Ammon's horn (tissue), 1 donor: ENCODE data around the gene MATN4.
"Not testable (repeated sequence)": the region's sequence is repeated elsewhere in the genome, so short reads cannot be mapped to it uniquely, and the experiment has no call there.

Source experiments
- DNase-seq: peaks from one replicate; pipeline ENCODE4 v3.0.0-alpha.2; 2016; ENCODE audit warnings: low spot score

Gene MATN4, protein sequence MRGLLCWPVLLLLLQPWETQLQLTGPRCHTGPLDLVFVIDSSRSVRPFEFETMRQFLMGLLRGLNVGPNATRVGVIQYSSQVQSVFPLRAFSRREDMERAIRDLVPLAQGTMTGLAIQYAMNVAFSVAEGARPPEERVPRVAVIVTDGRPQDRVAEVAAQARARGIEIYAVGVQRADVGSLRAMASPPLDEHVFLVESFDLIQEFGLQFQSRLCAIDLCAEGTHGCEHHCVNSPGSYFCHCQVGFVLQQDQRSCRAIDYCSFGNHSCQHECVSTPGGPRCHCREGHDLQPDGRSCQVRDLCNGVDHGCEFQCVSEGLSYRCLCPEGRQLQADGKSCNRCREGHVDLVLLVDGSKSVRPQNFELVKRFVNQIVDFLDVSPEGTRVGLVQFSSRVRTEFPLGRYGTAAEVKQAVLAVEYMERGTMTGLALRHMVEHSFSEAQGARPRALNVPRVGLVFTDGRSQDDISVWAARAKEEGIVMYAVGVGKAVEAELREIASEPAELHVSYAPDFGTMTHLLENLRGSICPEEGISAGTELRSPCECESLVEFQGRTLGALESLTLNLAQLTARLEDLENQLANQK

DNA sequence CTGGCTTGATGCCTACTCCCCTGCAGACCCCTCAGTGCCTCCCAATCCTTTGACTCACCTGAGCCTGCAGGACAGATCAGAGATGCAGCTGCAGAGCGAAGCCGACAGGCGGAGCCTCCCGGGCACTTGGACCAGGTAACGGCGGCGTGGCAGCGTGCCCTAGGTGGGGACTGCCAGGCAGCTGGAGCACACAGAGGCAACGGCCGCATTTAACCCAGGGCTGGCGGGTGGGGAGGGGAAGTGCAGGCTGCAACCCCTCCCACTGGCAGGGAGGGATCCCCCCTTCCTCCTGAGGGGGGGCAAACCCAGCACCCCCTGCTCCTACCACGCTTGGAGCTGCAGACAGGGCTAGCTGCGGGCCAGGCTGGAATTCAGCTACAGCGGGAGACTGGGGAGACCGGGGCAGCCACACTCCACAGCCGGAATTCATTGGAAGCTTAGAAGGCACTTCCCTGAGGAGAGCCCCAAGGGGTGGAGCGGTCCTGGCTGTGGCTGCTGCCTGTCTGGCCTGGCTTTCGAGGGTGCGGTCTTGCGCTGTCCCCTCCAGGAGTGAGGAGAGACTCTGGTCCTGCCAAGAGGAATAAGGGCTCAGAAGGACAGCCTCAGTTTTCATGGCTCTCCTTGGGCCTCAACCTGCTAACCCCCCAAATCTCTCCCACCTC lies at the start of gene MATN4:
TSS of gene MATN4 (minus strand) at position 183 of the 662 bp plus-strand sequence. CDS start 2,717 bp downstream, outside the sequence.
- no peak for DNase-seq

DNA sequence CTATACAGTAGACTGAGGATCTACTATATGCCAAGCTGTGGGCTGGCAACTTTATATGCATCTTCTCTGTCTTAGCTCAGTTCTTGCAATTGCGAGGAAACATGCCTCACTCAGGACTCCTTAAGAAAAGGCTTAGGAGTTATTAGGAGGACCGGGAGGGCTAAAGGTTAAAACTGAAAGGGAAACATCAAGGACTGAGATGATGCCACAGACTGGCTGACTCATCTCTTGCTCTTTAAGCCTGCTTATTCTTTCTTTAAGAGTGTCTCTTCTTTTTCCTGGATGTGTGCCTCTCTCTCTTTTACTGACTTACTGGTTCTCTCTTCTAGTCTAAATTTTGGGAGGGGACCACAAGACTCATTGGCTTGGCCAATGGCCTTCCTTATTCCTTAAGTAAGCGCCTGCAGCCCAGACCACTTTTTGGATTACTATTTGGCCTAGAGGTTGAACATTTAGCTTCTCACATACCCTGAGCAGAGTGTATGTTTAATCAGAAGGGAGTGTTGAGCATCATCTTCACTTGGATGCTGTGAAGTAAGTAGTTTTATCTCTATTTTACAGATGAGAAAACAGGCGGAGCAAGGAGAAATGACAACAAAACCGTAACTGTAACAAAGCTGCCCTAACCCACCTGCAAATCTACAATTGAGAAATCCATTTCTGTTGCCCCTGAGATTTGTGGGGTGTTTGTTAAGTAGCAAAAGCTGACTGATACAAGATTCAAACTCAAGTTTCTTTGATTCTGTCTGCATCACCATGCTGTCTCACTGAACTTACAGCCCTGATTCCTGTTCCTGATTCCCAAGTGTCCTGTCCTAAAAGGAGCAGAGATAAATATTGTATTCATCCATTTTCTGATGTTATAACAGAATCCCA lies 47.3 kb upstream of the MATN4 start:
- no peak for DNase-seq

DNA sequence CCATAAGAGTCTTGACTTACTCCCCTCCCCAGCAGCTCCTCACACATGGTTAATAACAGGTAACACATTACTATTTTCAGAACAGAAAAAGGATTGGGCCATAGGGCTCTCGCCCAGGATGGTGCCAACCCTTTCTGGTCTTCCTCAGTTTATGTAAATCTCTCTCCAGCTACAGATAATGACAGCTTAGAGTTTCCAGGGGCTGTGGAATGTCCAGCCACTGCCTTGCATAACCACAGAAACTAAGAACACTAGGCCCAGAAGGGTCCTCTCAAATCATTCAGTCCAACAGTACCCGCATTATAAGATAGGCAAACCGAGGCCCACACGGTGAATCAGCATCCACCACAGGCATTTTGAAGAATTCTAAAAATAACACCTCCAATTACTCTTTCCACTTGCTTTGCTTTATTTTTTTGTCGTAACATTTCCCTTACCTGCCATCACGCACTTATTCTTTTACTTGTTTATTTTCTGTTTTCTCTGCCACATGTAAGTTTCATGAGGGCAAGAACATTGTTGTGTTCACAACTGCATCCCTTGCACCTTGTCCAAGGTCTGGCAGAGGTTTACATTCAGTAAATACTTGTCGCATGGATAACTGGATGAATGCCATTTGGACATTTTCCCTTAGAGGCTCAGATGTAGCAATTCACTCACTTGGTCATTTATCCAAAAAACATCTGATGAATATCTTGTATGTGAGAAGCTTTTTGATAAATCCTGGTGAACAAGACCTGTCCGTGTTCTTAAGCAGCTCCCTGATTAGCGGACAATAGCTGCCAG lies 46.5 kb upstream of the MATN4 start:
- DNase-seq = no peak

DNA sequence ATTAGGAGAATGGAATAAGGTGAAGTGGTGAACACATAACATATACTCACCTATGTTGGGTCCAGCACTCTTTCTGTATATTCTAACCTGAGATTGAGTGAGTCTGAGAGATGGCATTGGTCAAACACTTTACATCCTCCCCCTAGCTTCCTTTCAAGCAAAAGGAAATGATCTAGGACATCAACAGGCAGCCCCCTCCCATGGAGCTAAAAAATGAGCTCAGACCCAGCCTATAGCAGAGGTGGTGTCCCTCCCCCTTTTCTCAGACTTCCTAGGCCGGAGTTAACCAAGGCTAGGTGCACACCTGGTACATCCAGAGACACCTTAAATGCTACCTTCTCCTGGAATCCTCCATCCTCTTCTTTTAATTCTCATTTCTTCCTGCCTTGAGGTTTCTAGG lies 45.6 kb upstream of the MATN4 start:
- no peak for DNase-seq

DNA sequence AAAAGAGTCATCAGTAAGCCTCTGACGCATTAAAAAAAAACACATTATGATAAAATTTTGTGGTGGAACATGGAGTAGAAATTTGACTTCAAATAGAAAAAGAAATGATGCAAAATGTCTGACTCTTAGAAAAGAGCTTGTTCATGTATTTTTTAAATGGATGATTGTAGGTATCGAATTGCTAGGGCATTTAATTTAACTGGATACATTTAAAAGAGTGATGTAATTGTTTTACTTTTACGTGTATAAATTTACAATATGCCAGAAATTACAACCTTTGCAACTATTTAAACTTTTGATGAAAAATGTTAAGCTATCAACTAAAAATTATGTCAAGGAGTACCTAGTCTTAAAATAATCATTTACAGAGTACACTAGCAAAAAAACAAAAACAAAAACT lies 44.6 kb upstream of the MATN4 start:
- no peak for DNase-seq

DNA sequence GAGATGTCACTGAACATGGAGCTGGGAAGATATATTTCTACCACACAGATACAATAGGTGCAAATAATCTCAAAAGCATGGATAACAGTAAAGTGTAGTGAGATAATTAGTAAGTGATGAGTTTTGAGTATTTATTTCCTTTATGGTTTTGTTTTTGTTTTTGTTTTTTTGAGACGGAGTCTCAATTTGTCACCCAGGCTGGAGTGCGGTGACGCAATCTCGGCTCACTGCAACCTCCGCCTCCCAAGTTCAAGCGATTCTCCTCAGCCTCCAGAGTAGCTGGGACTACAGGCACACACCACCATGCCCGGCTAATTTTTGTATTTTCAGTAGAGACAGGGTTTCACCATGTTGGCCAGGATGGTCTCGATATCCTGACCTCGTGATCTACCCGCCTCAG lies 42.7 kb upstream of the MATN4 start:
- DNase-seq = not testable (repeated sequence)

DNA sequence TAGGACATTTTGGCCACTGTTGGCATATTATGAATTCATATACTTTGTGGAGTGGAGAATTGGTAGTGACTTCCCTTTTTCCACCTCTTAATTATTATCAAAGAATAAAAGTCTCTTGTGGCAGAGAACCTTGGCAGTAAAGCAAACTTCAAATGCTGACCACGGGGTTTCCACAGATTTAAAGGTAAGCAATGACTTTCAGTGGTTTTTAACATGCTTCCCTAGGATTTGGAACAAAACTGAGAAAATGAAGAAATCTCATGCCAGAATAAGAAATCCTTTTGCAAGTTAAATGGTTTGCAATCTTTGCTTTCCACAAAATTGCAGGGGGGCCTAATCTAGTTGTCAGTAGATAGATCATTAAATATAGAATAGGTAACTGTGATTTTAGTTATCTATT lies 42.1 kb upstream of the MATN4 start:
- DNase-seq = no peak

DNA sequence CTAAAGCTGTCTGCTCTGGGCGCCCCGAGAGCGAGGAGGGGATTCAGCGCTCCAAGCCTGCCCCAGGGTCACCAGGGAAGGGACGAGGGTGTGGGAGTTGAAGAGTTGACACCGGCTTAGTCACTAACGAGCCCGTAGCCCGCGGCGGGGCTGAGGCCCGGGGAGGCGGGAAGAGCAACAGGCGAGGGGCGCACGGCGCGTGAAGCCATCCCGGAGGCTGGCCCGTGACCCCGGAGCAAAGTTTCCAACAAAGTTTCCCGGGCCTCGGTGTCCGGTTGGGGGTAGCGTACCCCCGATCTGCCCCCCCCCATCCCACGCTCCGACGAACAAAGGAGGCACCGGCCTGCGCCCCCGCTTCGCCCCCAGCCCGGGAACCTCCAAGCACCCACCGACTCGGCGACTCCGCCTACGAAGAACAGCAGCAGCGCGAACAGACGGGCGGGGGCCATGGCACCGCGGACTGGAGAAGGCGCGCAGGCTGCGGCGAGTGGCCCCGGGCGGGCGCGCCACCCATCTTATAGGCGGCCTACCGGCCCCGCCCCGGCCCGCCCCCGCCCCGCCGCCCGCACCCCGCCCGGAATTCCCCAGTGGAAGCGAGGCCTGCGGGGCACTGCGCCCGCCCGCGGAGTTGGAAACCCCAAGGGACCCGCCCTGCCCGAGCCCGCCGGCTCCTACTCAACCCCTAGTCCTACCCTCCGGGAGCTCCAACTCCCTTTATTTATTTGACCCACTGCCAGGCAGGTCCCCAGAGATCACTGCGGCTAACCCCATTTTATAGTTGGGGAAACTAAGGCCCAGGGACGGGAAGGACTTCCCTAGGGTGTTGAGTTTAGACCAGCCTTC lies 40.1 kb upstream of the MATN4 start, which contains the start of gene SDC4:
TSS of gene SDC4 (minus strand) at position 489 of the 843 bp plus-strand sequence. CDS start at position 449, 40 bp downstream.
- peak; percentile 51 for DNase-seq

DNA sequence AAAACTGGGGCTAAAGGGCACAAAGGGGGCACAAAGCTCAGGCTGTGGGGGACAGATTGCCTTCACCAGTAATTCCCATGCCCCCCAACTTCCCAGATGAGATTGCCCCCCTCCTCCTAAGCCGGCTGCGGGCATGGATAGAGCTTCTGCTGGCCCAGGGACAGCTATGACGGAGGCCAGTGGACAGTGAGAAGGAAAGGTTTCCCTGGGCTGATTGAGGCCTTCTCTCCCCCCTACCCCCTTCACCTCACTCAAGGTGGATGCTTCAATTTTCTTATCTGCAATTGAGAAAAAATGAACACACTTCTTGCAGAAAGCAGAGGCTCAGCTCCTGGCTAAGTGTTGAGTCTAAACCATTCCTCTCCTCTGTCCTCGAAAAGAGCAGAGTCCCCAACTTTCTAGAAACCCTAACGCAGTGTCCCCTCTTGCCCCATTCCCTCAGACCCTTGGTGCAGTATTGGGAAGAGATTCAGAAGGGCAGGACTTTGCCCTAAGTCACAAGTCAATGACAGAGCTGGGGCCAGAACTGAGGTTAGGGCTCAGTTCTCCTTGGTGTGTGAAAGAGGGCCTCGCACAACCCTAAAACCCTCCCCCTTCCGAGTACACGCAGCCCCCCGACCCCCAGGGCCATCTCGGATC lies 39.3 kb upstream of the MATN4 start:
- DNase-seq = no peak

DNA sequence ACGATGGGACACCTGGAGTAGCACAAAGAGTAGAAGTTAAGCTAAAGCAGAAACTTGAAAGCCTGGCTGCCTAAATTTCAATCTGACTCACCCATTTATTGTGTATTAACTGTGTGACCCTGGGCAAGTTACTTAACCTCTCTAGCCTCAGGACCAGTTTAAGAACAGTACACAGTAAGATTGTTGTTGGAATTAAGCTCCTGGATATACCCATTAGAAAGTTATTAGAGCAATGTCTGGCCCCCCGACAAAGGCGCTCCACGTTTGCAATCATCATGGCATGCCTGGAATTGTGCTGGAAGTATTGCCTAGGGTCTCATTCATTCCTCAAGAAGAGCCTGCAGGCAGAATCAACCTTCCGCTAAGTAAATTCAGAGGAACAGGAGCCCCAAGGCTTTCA lies 38.8 kb upstream of the MATN4 start:
- DNase-seq = no peak

DNA sequence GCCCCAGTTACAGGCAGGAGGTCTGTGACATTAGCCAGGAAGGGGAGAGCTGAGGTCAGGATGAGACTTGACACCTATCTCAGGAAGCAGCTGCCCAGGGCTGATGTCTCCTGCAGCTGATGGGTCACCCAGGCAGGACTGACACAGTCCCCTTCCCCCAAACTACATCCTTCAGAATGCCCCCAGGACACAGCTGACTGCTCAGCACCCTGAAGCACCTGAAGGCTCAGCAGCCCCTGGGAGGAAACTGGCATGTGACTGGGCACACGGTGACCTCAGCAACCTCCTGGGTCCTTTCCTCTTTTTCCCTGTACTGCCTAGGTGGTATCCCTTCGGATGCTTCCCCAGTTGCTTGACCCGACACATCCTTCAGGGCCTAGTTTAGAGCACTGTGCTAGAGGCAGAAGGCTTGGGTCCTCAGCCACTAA lies 38.2 kb upstream of the MATN4 start:
- DNase-seq = no peak

DNA sequence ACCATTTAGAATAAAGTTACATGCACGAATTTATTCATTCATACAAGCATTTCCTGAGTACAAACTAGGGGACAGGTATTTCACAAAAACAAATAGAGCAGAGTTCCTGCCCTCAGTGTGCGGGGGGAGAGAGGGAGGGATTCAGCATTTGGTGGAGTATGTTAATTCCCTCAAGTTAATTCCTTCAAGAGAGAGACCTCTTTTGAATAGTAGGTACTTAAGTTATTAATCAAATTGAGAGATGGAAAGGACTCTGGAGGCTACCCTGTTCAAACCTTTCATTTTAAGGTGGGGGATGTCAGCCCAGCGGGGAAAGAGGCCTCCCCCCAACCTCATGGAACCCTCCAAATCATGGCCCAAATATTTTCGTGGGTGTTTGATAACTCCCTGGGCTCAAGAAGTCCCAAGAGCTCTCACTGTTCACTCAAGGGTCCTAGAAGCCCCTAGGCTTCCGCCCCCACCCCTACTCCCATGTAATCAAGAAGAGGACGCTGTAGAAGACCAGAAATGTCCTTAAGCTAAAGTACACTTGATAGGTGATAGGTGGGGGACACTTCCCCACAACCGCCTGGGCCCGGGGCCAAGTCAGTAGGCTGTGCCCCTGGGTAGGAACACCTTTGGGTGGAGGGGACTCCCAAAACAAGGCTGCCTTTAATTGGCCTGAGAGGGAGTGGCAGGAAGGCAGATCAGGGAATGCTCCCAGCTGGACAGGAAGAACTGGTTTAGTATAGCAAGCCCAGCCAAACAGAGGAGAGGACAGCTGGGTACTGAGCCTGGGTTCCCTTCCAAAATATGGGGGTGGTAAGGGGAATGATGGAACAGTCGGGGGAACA lies 37.2 kb upstream of the MATN4 start:
- no peak for DNase-seq

DNA sequence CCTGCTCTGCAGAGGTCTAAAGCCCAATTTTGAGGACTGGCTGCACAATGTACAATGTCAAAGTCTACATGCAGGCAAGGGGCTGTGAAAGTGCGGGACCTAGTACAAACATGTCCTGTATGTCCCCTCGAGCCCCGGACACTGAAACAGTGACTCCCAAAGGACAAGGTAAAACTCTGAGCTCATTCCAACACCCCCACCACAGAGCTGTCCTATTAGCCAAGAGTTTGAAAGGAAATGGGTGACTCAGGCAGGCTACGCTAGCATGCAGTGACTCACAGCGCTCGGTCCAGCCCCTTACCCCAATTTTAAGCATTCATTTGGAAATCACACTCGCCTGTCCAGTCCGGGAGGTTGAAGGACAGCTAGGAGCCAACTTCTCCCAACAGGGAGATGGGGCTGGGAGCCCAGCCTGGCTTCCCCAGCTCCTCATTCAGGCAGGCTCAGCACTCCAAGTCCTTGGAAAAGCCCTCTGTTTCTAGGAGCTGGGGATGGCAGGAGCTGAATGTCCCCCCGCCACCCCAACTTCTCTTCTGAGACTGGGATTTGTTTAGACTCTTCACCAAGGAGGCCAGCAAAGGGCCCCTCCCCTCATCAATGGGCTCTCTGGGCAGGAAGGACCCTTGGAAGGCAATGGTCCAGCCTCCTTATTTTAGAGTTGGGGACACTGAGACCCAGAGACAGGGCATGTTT lies 36.2 kb upstream of the MATN4 start:
- DNase-seq = peak; percentile 65

DNA sequence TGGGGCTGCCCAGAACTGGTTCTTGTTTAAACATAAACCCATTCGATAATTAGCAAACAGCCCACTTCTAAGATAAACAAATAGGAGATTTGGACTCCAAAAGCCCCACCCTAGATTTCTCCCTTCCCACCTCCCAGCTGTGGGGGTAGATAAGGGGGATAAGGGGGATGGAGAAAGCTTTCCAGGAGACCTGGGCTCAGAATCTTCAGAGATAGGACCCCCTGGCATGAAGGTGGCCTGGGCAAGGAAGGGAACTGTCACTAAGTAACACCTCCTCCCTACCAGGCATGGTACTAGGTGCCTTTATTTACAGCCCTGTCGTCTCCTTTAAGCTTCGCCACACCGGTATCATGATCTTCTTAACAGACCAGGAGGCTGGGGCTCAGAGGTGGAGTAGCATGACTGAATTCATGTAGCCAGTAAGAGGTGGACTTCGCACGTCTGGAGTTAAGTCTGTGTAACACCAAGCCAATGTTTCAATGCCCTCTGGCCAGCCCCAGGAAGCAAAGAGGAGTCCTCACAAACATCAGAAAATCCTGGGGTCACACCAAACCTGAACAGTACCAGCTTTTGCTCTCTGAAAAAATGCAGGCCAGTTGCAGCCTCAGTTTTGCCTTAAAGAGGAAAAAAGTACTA lies 35.6 kb upstream of the MATN4 start:
- DNase-seq = no peak

DNA sequence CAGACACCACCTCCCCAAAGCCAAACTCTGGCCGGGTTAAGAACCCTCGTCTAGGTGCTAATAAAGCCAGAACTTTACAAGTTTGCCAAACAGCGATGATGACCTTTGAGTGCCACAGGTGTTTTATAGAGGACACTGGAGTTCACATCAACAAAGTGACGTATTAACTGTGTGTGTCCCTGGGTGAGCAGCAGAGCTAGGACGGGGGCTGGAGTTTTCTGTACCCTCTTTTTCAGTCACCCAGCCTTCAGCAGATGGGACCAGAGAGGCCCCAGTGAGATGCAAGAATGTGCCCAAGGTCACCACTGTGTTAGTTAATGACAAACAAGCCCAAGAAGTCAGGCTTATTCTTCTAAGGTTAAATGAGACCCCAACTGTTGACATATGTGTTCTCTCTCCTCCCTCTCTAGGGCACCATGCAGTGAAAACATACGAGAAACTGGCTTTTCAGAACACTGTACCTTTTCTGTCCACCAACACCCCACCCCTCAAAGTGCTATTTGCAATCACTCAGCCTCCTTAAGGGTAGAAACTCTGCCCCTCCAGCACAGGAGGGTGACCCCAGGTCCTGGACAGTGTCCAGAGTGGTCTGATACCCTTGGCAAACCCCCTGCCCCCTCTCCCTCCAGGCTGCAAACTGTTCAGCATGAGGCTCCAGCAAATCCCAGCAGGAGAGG lies 34.9 kb upstream of the MATN4 start:
- DNase-seq = no peak

DNA sequence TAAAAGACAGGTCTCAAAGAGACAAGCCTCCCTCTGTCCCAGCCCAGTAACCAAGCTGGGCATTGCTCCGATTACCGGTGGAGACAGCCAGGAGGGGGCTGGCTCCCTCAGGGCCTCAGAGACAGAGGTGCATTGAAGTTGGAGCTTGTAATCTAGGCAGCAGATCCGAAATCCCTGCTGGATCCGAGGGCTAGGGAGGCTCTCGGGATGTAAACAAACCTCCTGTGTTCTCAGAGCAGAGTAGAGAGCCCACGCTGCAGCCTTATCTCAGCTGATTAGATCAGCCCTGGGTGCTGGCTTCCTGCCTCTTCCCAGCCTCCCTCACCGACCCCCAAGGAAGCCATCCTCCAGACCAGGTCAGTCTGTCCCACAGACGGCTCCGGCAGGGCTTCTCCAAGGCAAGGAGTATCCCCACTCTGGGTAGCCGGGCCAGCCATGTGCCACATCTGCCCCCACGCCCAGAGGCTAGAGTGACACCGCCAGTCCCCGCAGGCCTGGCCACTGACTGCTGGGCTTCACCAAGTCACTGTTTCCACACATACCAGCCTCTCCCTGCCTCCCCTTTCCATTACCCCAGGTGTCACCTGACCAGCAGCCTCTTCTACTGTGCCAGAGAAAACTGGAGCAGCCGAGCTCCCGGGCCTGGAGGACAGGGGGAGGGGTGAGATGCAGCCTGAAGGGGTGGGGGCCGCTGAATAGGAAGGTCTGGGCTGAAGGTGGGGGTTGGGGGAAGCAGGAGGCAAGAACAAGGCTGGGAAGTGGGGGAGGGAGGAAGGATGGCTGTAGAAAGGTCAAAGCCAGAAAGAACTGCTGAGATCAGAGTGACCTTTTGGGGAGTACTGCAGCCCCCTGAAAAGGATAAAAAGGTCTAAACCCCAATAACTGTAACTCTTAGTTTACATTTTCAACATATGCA lies 34.1 kb upstream of the MATN4 start:
- peak; percentile 66 for DNase-seq
